CD4-positive, alpha-beta memory T cell (primary cell): Measurements from ENCODE around the gene EMX2. TPM values are rescaled to one million over a fixed set of nuclear protein-coding genes. Genes with fewer than 3 reads are reported as not detected.

Source experiments
- CTCF ChIA-PET: fragments of 350-600 bp; sonication (Branson Sonifier 250); formaldehyde crosslinking; loops from one replicate; lab custom pipeline; 2021; ENCODE audit warnings: inconsistent platforms; ENCODE audit not compliant: partially characterized antibody; lab: Charles Lee
- POLR2A ChIA-PET: fragments of 350-600 bp; sonication (Branson Sonifier 250); formaldehyde crosslinking; loops from one replicate; lab custom pipeline; 2021; ENCODE audit not compliant: partially characterized antibody; lab: Charles Lee
- DNase-seq, 5 donors: peaks; one replicate each; pipeline versions ENCODE4 v3.0.0 to v3.0.0-alpha.2; 2020 to 2022; ENCODE audit warnings: mixed read lengths in 1 of 5
- H3K27ac ChIP-seq: one replicate; pipeline ENCODE4 v1.7.0; 2013; ENCODE audit warnings: low read depth, low read length
- H3K27me3 ChIP-seq: 2 replicates; pipeline ENCODE4 v1.7.0; 2013; ENCODE audit warnings: mild to moderate bottlenecking, low read length, moderate library complexity; ENCODE audit not compliant: insufficient read depth
- H3K36me3 ChIP-seq: 2 replicates; pipeline ENCODE4 v1.7.0; 2013; ENCODE audit warnings: mild to moderate bottlenecking, low read length, moderate library complexity; ENCODE audit not compliant: insufficient read depth
- H3K4me1 ChIP-seq: 2 replicates; pipeline ENCODE4 v1.7.0; 2013; ENCODE audit warnings: mild to moderate bottlenecking, low read length, moderate library complexity; ENCODE audit not compliant: insufficient read depth
- H3K4me3 ChIP-seq, 2 donors: one replicate each; pipeline ENCODE4 v1.7.0; 2013; ENCODE audit warnings: low read length in 2 of 2, mild to moderate bottlenecking in 1 of 2
- H3K9me3 ChIP-seq, 2 donors: one replicate each; pipeline ENCODE4 v1.7.0; 2013; ENCODE audit warnings: low read length in 2 of 2, control low read depth in 1 of 2; ENCODE audit not compliant: control insufficient read depth in 1 of 2
- H3K27ac Mint-ChIP-seq, 7 donors: one replicate each; pipeline ENCODE4 v1.8.0; 2020 to 2021; ENCODE audit warnings: mixed read lengths in 7 of 7, mild to moderate bottlenecking in 6 of 7, inconsistent platforms in 3 of 7, moderate library complexity in 3 of 7
- H3K27me3 Mint-ChIP-seq, 2 donors: one replicate each; pipeline ENCODE4 v1.8.0; 2020 to 2021; ENCODE audit warnings: mixed read lengths in 2 of 2
- H3K36me3 Mint-ChIP-seq, 2 donors: one replicate each; pipeline ENCODE4 v1.8.0; 2020 to 2021; ENCODE audit warnings: mixed read lengths in 2 of 2, inconsistent platforms in 1 of 2, mild to moderate bottlenecking in 1 of 2
- H3K4me1 Mint-ChIP-seq, 4 donors: one replicate each; pipeline ENCODE4 v1.8.0; 2020 to 2021; ENCODE audit warnings: mixed read lengths in 4 of 4, mild to moderate bottlenecking in 1 of 4
- H3K4me3 Mint-ChIP-seq, 8 donors: one replicate each; pipeline ENCODE4 v1.8.0; 2020 to 2021; ENCODE audit warnings: mixed read lengths in 8 of 8, mild to moderate bottlenecking in 7 of 8, moderate library complexity in 6 of 8, inconsistent platforms in 3 of 8
- H3K9me3 Mint-ChIP-seq, 8 donors: one replicate each; pipeline ENCODE4 v1.8.0; 2020 to 2021; ENCODE audit warnings: mixed read lengths in 8 of 8, mild to moderate bottlenecking in 5 of 8, inconsistent platforms in 3 of 8, moderate library complexity in 1 of 8
- intact Hi-C: fragments of 100-400 bp; cut with micrococcal nuclease; formaldehyde crosslinking; loops from one replicate; pipeline ENCODE4 v1.15.1; 2023
- polyA plus RNA-seq, 2 donors: library from polyadenylated mRNA; unstranded; fragments of 300-500 nt; fragmentation: Illumina TruSeq; gene quantifications; one replicate each; pipeline ENCODE4 v1.2.3, GENCODE V29; 2021
- total RNA-seq, 2 experiments: library from RNA; stranded (reverse); gene quantifications; one replicate each; pipeline ENCODE4 v1.2.3, GENCODE V29; 2021

The EMX2 gene
- total and polyA plus RNA-seq, 4 experiments from 2014 or later = not detected

- H3K36me3 Mint-ChIP-seq = no peaks in the 10 kb centered on the region
- peaks cover 0 to 4% (median 0%) of the 10 kb centered on the region in 8 donors for H3K9me3 Mint-ChIP-seq
- intact Hi-C loops = no loop called here
- peaks cover 0 to 15% (median 5%) of the 10 kb centered on the region in 4 donors for H3K4me1 Mint-ChIP-seq
- no peak overlapping the region for H3K27ac Mint-ChIP-seq
- H3K27me3 ChIP-seq = peaks cover 30% of the 10 kb centered on the region
- CTCF ChIA-PET = no interaction called here
- H3K27me3 Mint-ChIP-seq = peaks cover 39 to 50% of the 10 kb centered on the region in 2 donors
- no peaks in the 10 kb centered on the region for H3K36me3 ChIP-seq
- no peaks in the 10 kb centered on the region for H3K4me1 ChIP-seq
- no peak for DNase-seq
- no peak overlapping the region for H3K27ac ChIP-seq
- H3K9me3 ChIP-seq = no peaks in the 10 kb centered on the region
- H3K4me3 Mint-ChIP-seq = no peak overlapping the region
- H3K4me3 ChIP-seq = no peak overlapping the region
- POLR2A ChIA-PET = no interaction called here
Measured at GRCh38 chr10:117553815-117554172, 11.2 kb downstream of the EMX2 start.

GRCh38 chr10:117554241-117554814 is 11.8 kb downstream of the EMX2 start:
- Histone ChIP-seq H3K4me3 (no peak overlapping the region), H3K36me3 (no peaks in the 10 kb centered on the region), H3K9me3 (no peaks in the 10 kb centered on the region), H3K27ac (no peak overlapping the region), H3K27me3 (peaks cover 25% of the 10 kb centered on the region), H3K4me1 (no peaks in the 10 kb centered on the region)
- no peak overlapping the region for H3K27ac Mint-ChIP-seq
- DNase-seq = no peak
- H3K9me3 Mint-ChIP-seq = peaks cover 0 to 4% (median 0%) of the 10 kb centered on the region in 8 donors
- intact Hi-C loops = no loop called here
- CTCF ChIA-PET = no interaction called here
- no peaks in the 10 kb centered on the region for H3K36me3 Mint-ChIP-seq
- H3K27me3 Mint-ChIP-seq = peaks cover 37 to 49% of the 10 kb centered on the region in 2 donors
- no peak overlapping the region for H3K4me3 Mint-ChIP-seq
- H3K4me1 Mint-ChIP-seq = peaks cover 0 to 15% (median 5%) of the 10 kb centered on the region in 4 donors
- POLR2A ChIA-PET = no interaction called here

GRCh38 chr10:117555017-117555416 is 12.5 kb downstream of the EMX2 start:
- H3K36me3 ChIP-seq = no peaks in the 10 kb centered on the region
- H3K4me3 Mint-ChIP-seq = no peak overlapping the region
- H3K36me3 Mint-ChIP-seq = no peaks in the 10 kb centered on the region
- H3K9me3 Mint-ChIP-seq = peaks cover 0 to 4% (median 0%) of the 10 kb centered on the region in 8 donors
- no peaks in the 10 kb centered on the region for H3K9me3 ChIP-seq
- peaks cover 35 to 45% of the 10 kb centered on the region in 2 donors for H3K27me3 Mint-ChIP-seq
- H3K4me1 ChIP-seq = no peaks in the 10 kb centered on the region
- peaks cover 0 to 15% (median 5%) of the 10 kb centered on the region in 4 donors for H3K4me1 Mint-ChIP-seq
- CTCF ChIA-PET = no interaction called here
- no peak overlapping the region for H3K4me3 ChIP-seq
- no peak overlapping the region for H3K27ac ChIP-seq
- DNase-seq = no peak
- POLR2A ChIA-PET = no interaction called here
- intact Hi-C loops = no loop called here
- H3K27me3 ChIP-seq = peaks cover 19% of the 10 kb centered on the region
- no peak overlapping the region for H3K27ac Mint-ChIP-seq

- Mint-ChIP-seq H3K27me3 (peaks cover 29 to 40% of the 10 kb centered on the region in 2 donors), H3K36me3 (no peaks in the 10 kb centered on the region), H3K4me3 (no peak overlapping the region), H3K27ac (no peak overlapping the region), H3K4me1 (peaks cover 0 to 15% (median 5%) of the 10 kb centered on the region in 4 donors), H3K9me3 (peaks cover 0 to 4% (median 0%) of the 10 kb centered on the region in 8 donors)
- peaks cover 11% of the 10 kb centered on the region for H3K27me3 ChIP-seq
- no peak overlapping the region for H3K4me3 ChIP-seq
- H3K27ac ChIP-seq = no peak overlapping the region
- POLR2A ChIA-PET = no interaction called here
- DNase-seq = no peak
- CTCF ChIA-PET = no interaction called here
- H3K9me3 ChIP-seq = no peaks in the 10 kb centered on the region
- no peaks in the 10 kb centered on the region for H3K4me1 ChIP-seq
- intact Hi-C loops = no loop called here
- H3K36me3 ChIP-seq = no peaks in the 10 kb centered on the region
Measured at GRCh38 chr10:117555863-117556262, 13.3 kb downstream of the EMX2 start.

- Histone ChIP-seq H3K4me1 (no peaks in the 10 kb centered on the region), H3K4me3 (no peak overlapping the region), H3K36me3 (no peaks in the 10 kb centered on the region), H3K9me3 (no peaks in the 10 kb centered on the region), H3K27me3 (peaks cover 7% of the 10 kb centered on the region), H3K27ac (no peak overlapping the region)
- CTCF ChIA-PET = no interaction called here
- POLR2A ChIA-PET = no interaction called here
- no peak for DNase-seq
- intact Hi-C loops = no loop called here
- Mint-ChIP-seq H3K27me3 (peaks cover 24 to 36% of the 10 kb centered on the region in 2 donors), H3K4me3 (no peak overlapping the region), H3K36me3 (no peaks in the 10 kb centered on the region), H3K9me3 (peaks cover 0 to 4% (median 0%) of the 10 kb centered on the region in 8 donors), H3K27ac (no peak overlapping the region), H3K4me1 (peaks cover 0 to 15% (median 5%) of the 10 kb centered on the region in 4 donors)
Measured at GRCh38 chr10:117556356-117556755, 13.8 kb downstream of the EMX2 start.

GRCh38 chr10:117559712-117560111 is 17.2 kb downstream of the EMX2 start:
- no peak overlapping the region for H3K4me3 ChIP-seq
- no peak for DNase-seq
- H3K27me3 ChIP-seq = no peaks in the 10 kb centered on the region
- Mint-ChIP-seq H3K36me3 (no peaks in the 10 kb centered on the region), H3K27ac (no peak overlapping the region), H3K27me3 (peaks cover 8 to 19% of the 10 kb centered on the region in 2 donors), H3K9me3 (peaks cover 0 to 2% (median 0%) of the 10 kb centered on the region in 8 donors), H3K4me1 (no peaks in the 10 kb centered on the region), H3K4me3 (no peak overlapping the region)
- POLR2A ChIA-PET = no interaction called here
- H3K27ac ChIP-seq = no peak overlapping the region
- H3K4me1 ChIP-seq = no peaks in the 10 kb centered on the region
- H3K36me3 ChIP-seq = no peaks in the 10 kb centered on the region
- no peaks in the 10 kb centered on the region for H3K9me3 ChIP-seq
- intact Hi-C loops = no loop called here
- CTCF ChIA-PET = no interaction called here

GRCh38 chr10:117560942-117561341 is 18.4 kb downstream of the EMX2 start:
- DNase-seq = no peak
- CTCF ChIA-PET = interaction anchor here (0.7 kb wide), 1 partner anchor 19 kb away, joined by 3 read pairs; no protein-coding TSS in a partner anchor
- Histone ChIP-seq H3K9me3 (no peaks in the 10 kb centered on the region), H3K27ac (no peak overlapping the region), H3K27me3 (no peaks in the 10 kb centered on the region), H3K36me3 (no peaks in the 10 kb centered on the region), H3K4me1 (no peaks in the 10 kb centered on the region), H3K4me3 (no peak overlapping the region)
- no peaks in the 10 kb centered on the region for H3K36me3 Mint-ChIP-seq
- peaks cover 3 to 15% of the 10 kb centered on the region in 2 donors for H3K27me3 Mint-ChIP-seq
- intact Hi-C loops = no loop called here
- no peak overlapping the region for H3K27ac Mint-ChIP-seq
- H3K4me1 Mint-ChIP-seq = no peaks in the 10 kb centered on the region
- POLR2A ChIA-PET = no interaction called here
- H3K4me3 Mint-ChIP-seq = no peak overlapping the region
- H3K9me3 Mint-ChIP-seq = no peaks in the 10 kb centered on the region
